ENCODE results near the gene RAB3C. TPM values are rescaled to one million over a fixed set of nuclear protein-coding genes. Genes with fewer than 3 reads are reported as not detected.

The RAB3C gene
- total RNA-seq, 2 experiments from 2014 or later, result not detected

GRCh38 chr5:58797021-58797420 is 214.1 kb downstream of the RAB3C start:
- DNase-seq, result no peak
- Histone ChIP-seq H3K4me3 (ENCODE audit: low read length) (no peak overlapping the region), H3K9me3 (ENCODE audit: control insufficient read depth in 1 of 2, insufficient read depth in 1 of 2, low read length in 2 of 2) (no peaks in the 10 kb centered on the region), H3K27me3 (ENCODE audit: control insufficient read depth in 1 of 2, insufficient read depth in 2 of 2, low read length in 2 of 2) (peaks cover 4% of the 10 kb centered on the region in 2 experiments), H3K36me3 (ENCODE audit: insufficient read depth, low read length) (no peaks in the 10 kb centered on the region), H3K4me1 (ENCODE audit: insufficient read depth, low read length) (no peaks in the 10 kb centered on the region), H3K27ac (ENCODE audit: low read depth in 1 of 2, low read length in 2 of 2) (no peak overlapping the region)
- Mint-ChIP-seq H3K36me3 (ENCODE audit: low read depth) (no peaks in the 10 kb centered on the region), H3K4me1 (ENCODE audit: low read depth) (no peaks in the 10 kb centered on the region), H3K27me3 (peaks cover 28% of the 10 kb centered on the region), H3K9me3 (no peaks in the 10 kb centered on the region), H3K27ac (no peak overlapping the region), H3K4me3 (no peak overlapping the region)
- no peak for ATAC-seq (ENCODE audit: poor library complexity)
- TF ChIP-seq CTCF (IDR thresholded peaks at IDR 0.05), result no peak
- ChIA-PET POLR2A (no interaction called here), CTCF (interaction anchor here (0.6 kb wide), 1 partner anchor 1504 kb away, joined by 4 read pairs; no protein-coding TSS in a partner anchor)
- intact Hi-C loops (cut with DNase I, micrococcal nuclease), result no loop called here

- no peaks in the 10 kb centered on the region for H3K4me1 ChIP-seq (ENCODE audit: insufficient read depth, low read length)
- CTCF ChIA-PET, result no interaction called here
- H3K27me3 ChIP-seq (ENCODE audit: control insufficient read depth in 1 of 2, insufficient read depth in 2 of 2, low read length in 2 of 2), result peaks cover 0 to 4% of the 10 kb centered on the region in 2 experiments
- no peak for TF ChIP-seq CTCF (IDR thresholded peaks at IDR 0.05)
- ATAC-seq (ENCODE audit: poor library complexity) (no peak), DNase-seq (no peak)
- Mint-ChIP-seq H3K4me1 (ENCODE audit: low read depth) (no peaks in the 10 kb centered on the region), H3K9me3 (no peaks in the 10 kb centered on the region), H3K27ac (no peak overlapping the region), H3K27me3 (peaks cover 22% of the 10 kb centered on the region), H3K36me3 (ENCODE audit: low read depth) (no peaks in the 10 kb centered on the region), H3K4me3 (no peak overlapping the region)
- POLR2A ChIA-PET, result no interaction called here
- intact Hi-C loops (cut with DNase I, micrococcal nuclease), result no loop called here
- H3K27ac ChIP-seq (ENCODE audit: low read depth in 1 of 2, low read length in 2 of 2), result no peak overlapping the region
- H3K9me3 ChIP-seq (ENCODE audit: control insufficient read depth in 1 of 2, insufficient read depth in 1 of 2, low read length in 2 of 2), result no peaks in the 10 kb centered on the region
- no peaks in the 10 kb centered on the region for H3K36me3 ChIP-seq (ENCODE audit: insufficient read depth, low read length)
- H3K4me3 ChIP-seq (ENCODE audit: low read length), result no peak overlapping the region
These were observed 217.5 kb downstream of the RAB3C start for GRCh38 chr5:58800356-58800755.

DNA sequence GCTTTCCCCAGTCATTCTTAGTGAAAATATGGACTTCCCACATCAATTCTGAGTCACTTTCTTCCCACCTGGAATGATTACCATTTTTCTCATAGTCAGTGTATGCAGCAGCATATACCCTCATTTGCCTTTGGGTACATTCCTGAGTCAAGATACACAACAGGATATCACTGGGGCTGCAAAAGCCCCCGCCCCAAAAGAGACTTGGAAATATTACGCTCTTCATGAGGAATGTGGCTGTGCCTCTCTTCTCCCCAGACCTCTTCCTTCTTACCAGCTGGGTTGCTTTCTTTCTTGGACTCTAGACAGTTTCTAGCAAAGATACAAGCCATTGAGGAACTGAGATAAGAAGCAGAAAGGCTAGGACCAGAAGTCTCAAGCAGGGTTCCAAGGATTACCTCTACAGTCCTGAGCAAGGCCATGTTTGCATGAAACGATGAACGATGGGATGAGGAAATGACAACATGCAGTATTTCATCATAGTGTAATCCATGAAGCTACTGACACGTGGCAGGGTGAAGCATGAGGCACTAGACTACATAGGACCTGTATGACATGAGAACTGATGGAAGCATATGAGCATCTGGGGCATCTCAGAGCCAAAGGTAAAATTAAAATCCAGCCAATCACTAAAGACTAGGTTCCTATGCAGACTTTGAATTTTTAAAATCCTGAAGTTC is 218.1 kb downstream of the RAB3C start:
- no peaks in the 10 kb centered on the region for H3K36me3 Mint-ChIP-seq (ENCODE audit: low read depth)
- no peaks in the 10 kb centered on the region for H3K9me3 ChIP-seq (ENCODE audit: control insufficient read depth in 1 of 2, insufficient read depth in 1 of 2, low read length in 2 of 2)
- intact Hi-C loops (cut with DNase I, micrococcal nuclease), result no loop called here
- no peaks in the 10 kb centered on the region for H3K36me3 ChIP-seq (ENCODE audit: insufficient read depth, low read length)
- DNase-seq, result no peak
- no peak overlapping the region for H3K4me3 ChIP-seq (ENCODE audit: low read length)
- H3K27me3 Mint-ChIP-seq, result peaks cover 20% of the 10 kb centered on the region
- no peak overlapping the region for H3K27ac ChIP-seq (ENCODE audit: low read depth in 1 of 2, low read length in 2 of 2)
- no peak overlapping the region for H3K4me3 Mint-ChIP-seq
- ATAC-seq (ENCODE audit: poor library complexity), result no peak
- peaks cover 0 to 4% of the 10 kb centered on the region in 2 experiments for H3K27me3 ChIP-seq (ENCODE audit: control insufficient read depth in 1 of 2, insufficient read depth in 2 of 2, low read length in 2 of 2)
- TF ChIP-seq CTCF (IDR thresholded peaks at IDR 0.05), result no peak
- no peaks in the 10 kb centered on the region for H3K4me1 ChIP-seq (ENCODE audit: insufficient read depth, low read length)
- H3K27ac Mint-ChIP-seq, result no peak overlapping the region
- CTCF ChIA-PET, result no interaction called here
- no peaks in the 10 kb centered on the region for H3K9me3 Mint-ChIP-seq
- H3K4me1 Mint-ChIP-seq (ENCODE audit: low read depth), result no peaks in the 10 kb centered on the region
- POLR2A ChIA-PET, result no interaction called here

Measured in CD4-positive, alpha-beta T cell (primary cell).